Measurements from ENCODE around the gene COX19. TPM values are rescaled to one million over a fixed set of nuclear protein-coding genes. Genes with fewer than 3 reads are reported as not detected.

COX19 gene
- total and polyA plus RNA-seq, 2 experiments from 2014 or later: 11.7 to 12.6 TPM

- H2AFZ ChIP-seq: no peak overlapping the region
- no peak for ATAC-seq
- H3K27ac Mint-ChIP-seq: no peak overlapping the region
- H3K9me2 ChIP-seq (ENCODE audit: insufficient read depth): no peaks in the 10 kb centered on the region
- no peak overlapping the region for H3K27ac ChIP-seq (ENCODE audit: low read depth)
- no peak overlapping the region for H3K4me3 Mint-ChIP-seq
- no peak overlapping the region for H3K4me3 ChIP-seq
- H3K4me1 ChIP-seq (ENCODE audit: insufficient read depth): no peaks in the 10 kb centered on the region; the same call in 1 of the 2 replicates
- DNase-seq (ENCODE audit: low spot score): no peak
- no peak overlapping the region for H3K4me2 ChIP-seq
- no peaks in the 10 kb centered on the region for H3F3A ChIP-seq (replicated peaks; ENCODE audit: low read depth)
- H3K36me3 ChIP-seq (ENCODE audit: insufficient read depth): no peaks in the 10 kb centered on the region
- H3K79me2 ChIP-seq (replicated peaks; ENCODE audit: insufficient read depth): no peaks in the 10 kb centered on the region
- no peaks in the 10 kb centered on the region; the same call in 2 of the 3 replicates for H3K9me3 Mint-ChIP-seq
- no peaks in the 10 kb centered on the region for H3K36me3 Mint-ChIP-seq (ENCODE audit: low read depth)
- peaks cover 8% of the 10 kb centered on the region for H3K27me3 Mint-ChIP-seq (ENCODE audit: insufficient read depth, low read depth, poor library complexity)
- H3K4me1 Mint-ChIP-seq: peaks cover 13% of the 10 kb centered on the region
- H3K27me3 ChIP-seq (ENCODE audit: insufficient read depth): peaks cover 9% of the 10 kb centered on the region
- TF ChIP-seq EZH2 (IDR thresholded peaks at IDR 0.05; ENCODE audit: low read depth, unreplicated experiment) (no peak), CTCF (conservative IDR thresholded peaks at IDR 0.05; ENCODE audit: low read depth in 2 of 2) (no peak), REST (IDR thresholded peaks at IDR 0.05; ENCODE audit: unreplicated experiment) (no peak), NANOG (IDR thresholded peaks at IDR 0.05; ENCODE audit: borderline replicate concordance) (no peak), CREB1 (CRISPR knock-in tag; IDR thresholded peaks at IDR 0.05; ENCODE audit: low read depth) (no peak), STAT1 (IDR thresholded peaks at IDR 0.05; ENCODE audit: unreplicated experiment) (no peak), ZNF114 (CRISPR knock-in tag; IDR thresholded peaks at IDR 0.05) (no peak), EZH2phosphoT487 (IDR thresholded peaks at IDR 0.05; ENCODE audit: unreplicated experiment) (no peak), POLR2AphosphoS5 (IDR thresholded peaks at IDR 0.05; ENCODE audit: low read depth) (no peak), ETS1 (IDR thresholded peaks at IDR 0.05) (no peak), JUNB (IDR thresholded peaks at IDR 0.05; ENCODE audit: unreplicated experiment) (no peak), ZNF462 (CRISPR knock-in tag; IDR thresholded peaks at IDR 0.05) (no peak), ZNF331 (CRISPR knock-in tag; IDR thresholded peaks at IDR 0.05; ENCODE audit: low read depth) (no peak)
- no peaks in the 10 kb centered on the region for H4K20me1 ChIP-seq (replicated peaks; ENCODE audit: insufficient read depth)
Observed at GRCh38 chr7:949021-949934, 26.1 kb downstream of the COX19 start.
